ENCODE data around the gene CACNA1C. TPM values are rescaled to one million over a fixed set of nuclear protein-coding genes. Genes with fewer than 3 reads are reported as not detected.

The CACNA1C gene
- total and polyA plus RNA-seq, 2 donors (not counting 1 experiment from before 2014, with no cell fraction given) = 0.01 to 0.02 TPM

DNA sequence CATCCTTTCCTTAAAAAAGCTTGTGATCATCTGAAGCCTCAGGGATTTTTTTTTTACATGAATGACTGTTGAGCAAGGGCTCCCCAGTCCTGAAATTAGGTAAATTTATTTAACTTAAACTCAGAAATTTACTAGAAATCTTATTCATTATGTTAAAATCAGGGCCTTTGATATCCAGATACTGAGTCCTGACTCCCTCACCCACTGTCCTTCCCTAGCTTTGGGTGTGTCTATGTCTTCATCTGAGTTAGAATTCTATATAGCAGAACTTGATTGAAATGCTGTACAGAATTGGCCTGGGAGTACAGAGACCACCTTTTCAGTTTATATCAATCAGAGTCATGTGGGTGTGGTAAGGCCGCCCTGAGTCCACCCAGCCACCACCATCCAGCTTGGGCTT is 260.0 kb downstream of the CACNA1C start:
- Mint-ChIP-seq H3K4me3 (no peak overlapping the region), H3K27ac (no peak overlapping the region), H3K4me1 (no peaks in the 10 kb centered on the region), H3K9me3 (ENCODE audit: insufficient read depth) (peaks cover 11% of the 10 kb centered on the region), H3K27me3 (peaks cover 4% of the 10 kb centered on the region)
- TF ChIP-seq EZH2 (IDR thresholded peaks at IDR 0.05; ENCODE audit: borderline replicate concordance, insufficient read depth, low read depth, low read length, poor library complexity, severe bottlenecking) = no peak
- TF ChIP-seq, protein P1, sequence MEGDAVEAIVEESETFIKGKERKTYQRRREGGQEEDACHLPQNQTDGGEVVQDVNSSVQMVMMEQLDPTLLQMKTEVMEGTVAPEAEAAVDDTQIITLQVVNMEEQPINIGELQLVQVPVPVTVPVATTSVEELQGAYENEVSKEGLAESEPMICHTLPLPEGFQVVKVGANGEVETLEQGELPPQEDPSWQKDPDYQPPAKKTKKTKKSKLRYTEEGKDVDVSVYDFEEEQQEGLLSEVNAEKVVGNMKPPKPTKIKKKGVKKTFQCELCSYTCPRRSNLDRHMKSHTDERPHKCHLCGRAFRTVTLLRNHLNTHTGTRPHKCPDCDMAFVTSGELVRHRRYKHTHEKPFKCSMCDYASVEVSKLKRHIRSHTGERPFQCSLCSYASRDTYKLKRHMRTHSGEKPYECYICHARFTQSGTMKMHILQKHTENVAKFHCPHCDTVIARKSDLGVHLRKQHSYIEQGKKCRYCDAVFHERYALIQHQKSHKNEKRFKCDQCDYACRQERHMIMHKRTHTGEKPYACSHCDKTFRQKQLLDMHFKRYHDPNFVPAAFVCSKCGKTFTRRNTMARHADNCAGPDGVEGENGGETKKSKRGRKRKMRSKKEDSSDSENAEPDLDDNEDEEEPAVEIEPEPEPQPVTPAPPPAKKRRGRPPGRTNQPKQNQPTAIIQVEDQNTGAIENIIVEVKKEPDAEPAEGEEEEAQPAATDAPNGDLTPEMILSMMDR (IDR thresholded peaks at IDR 0.05) = no peak
- POLR2A ChIA-PET = no interaction called here
- H3K27ac ChIP-seq (ENCODE audit: low read length in 2 of 2) = no peak overlapping the region
- no peak overlapping the region for H3K4me2 ChIP-seq (replicated peaks; ENCODE audit: low read depth, low read length, poor library complexity, severe bottlenecking)
- no peaks in the 10 kb centered on the region for H3K36me3 ChIP-seq (replicated peaks in 1 of 2; ENCODE audit: control extremely low read depth in 1 of 2, control insufficient read depth in 1 of 2, extremely low read depth in 1 of 2, insufficient read depth in 2 of 2, low read length in 1 of 2)
- H2AFZ ChIP-seq (ENCODE audit: insufficient read depth, low read depth, low read length, poor library complexity, severe bottlenecking) = no peak overlapping the region
- DNase-seq (no peak), ATAC-seq (ENCODE audit: low read depth) (no peak)
- no peaks in the 10 kb centered on the region for H3K27me3 ChIP-seq (replicated peaks in 1 of 4; ENCODE audit: control extremely low read depth in 1 of 4, control insufficient read depth in 3 of 4, insufficient read depth in 4 of 4, low read length in 3 of 4)
- H4K20me1 ChIP-seq (ENCODE audit: control insufficient read depth, insufficient read depth, low read length, poor library complexity, severe bottlenecking) = no peaks in the 10 kb centered on the region
- no peaks in the 10 kb centered on the region for H3K79me2 ChIP-seq (ENCODE audit: control insufficient read depth, insufficient read depth, low read length)
- intact Hi-C loops (cut with micrococcal nuclease) = no loop called here
- CTCF ChIA-PET = no interaction called here
- H3K4me3 ChIP-seq (ENCODE audit: control extremely low read depth in 1 of 5, extremely low read depth in 1 of 5, insufficient read depth in 1 of 5, low read depth in 2 of 5, low read length in 4 of 5) = no peak overlapping the region
- WGBS (ENCODE audit: insufficient coverage) = no CpG with 5 or more reads among the region's 1 CpG
- H3K4me1 ChIP-seq (ENCODE audit: control insufficient read depth in 2 of 2, insufficient read depth in 2 of 2, low read length in 2 of 2) = no peaks in the 10 kb centered on the region
- H3K9ac ChIP-seq (ENCODE audit: low read length) = no peak overlapping the region
- H3K9me3 ChIP-seq (ENCODE audit: control extremely low read depth in 1 of 3, control insufficient read depth in 2 of 3, insufficient read depth in 1 of 3, low read length in 2 of 3) = peaks cover 0 to 3% (median 0%) of the 10 kb centered on the region in 3 donors

GRCh38 chr12:2314492-2314891 is 261.7 kb downstream of the CACNA1C start:
- Histone ChIP-seq H4K20me1 (ENCODE audit: control insufficient read depth, insufficient read depth, low read length, poor library complexity, severe bottlenecking) (no peaks in the 10 kb centered on the region), H3K27me3 (replicated peaks in 1 of 4; ENCODE audit: control extremely low read depth in 1 of 4, control insufficient read depth in 3 of 4, insufficient read depth in 4 of 4, low read length in 3 of 4) (no peaks in the 10 kb centered on the region), H3K36me3 (replicated peaks in 1 of 2; ENCODE audit: control extremely low read depth in 1 of 2, control insufficient read depth in 1 of 2, extremely low read depth in 1 of 2, insufficient read depth in 2 of 2, low read length in 1 of 2) (no peaks in the 10 kb centered on the region), H3K79me2 (ENCODE audit: control insufficient read depth, insufficient read depth, low read length) (no peaks in the 10 kb centered on the region), H3K4me1 (ENCODE audit: control insufficient read depth in 2 of 2, insufficient read depth in 2 of 2, low read length in 2 of 2) (no peaks in the 10 kb centered on the region), H3K9ac (ENCODE audit: low read length) (no peak overlapping the region), H3K4me3 (ENCODE audit: control extremely low read depth in 1 of 5, extremely low read depth in 1 of 5, insufficient read depth in 1 of 5, low read depth in 2 of 5, low read length in 4 of 5) (no peak overlapping the region), H3K9me3 (ENCODE audit: control extremely low read depth in 1 of 3, control insufficient read depth in 2 of 3, insufficient read depth in 1 of 3, low read length in 2 of 3) (peaks cover 0 to 3% (median 0%) of the 10 kb centered on the region in 3 donors), H3K4me2 (replicated peaks; ENCODE audit: low read depth, low read length, poor library complexity, severe bottlenecking) (no peak overlapping the region), H2AFZ (ENCODE audit: insufficient read depth, low read depth, low read length, poor library complexity, severe bottlenecking) (no peak overlapping the region), H3K27ac (ENCODE audit: low read length in 2 of 2) (no peak overlapping the region)
- intact Hi-C loops (cut with micrococcal nuclease) = no loop called here
- 88% methylated on average over 1 of the region's 2 CpGs for WGBS (ENCODE audit: insufficient coverage)
- Mint-ChIP-seq H3K27ac (no peak overlapping the region), H3K4me1 (no peaks in the 10 kb centered on the region), H3K27me3 (peaks cover 5% of the 10 kb centered on the region), H3K4me3 (no peak overlapping the region), H3K9me3 (ENCODE audit: insufficient read depth) (peaks cover 4% of the 10 kb centered on the region)
- ATAC-seq (ENCODE audit: low read depth) (no peak), DNase-seq (no peak)
- CTCF ChIA-PET = interaction anchor here (0.7 kb wide), 1 partner anchor 12 kb away, joined by 3 read pairs; no protein-coding TSS in a partner anchor
- POLR2A ChIA-PET = no interaction called here
- no peak for TF ChIP-seq EZH2 (IDR thresholded peaks at IDR 0.05; ENCODE audit: borderline replicate concordance, insufficient read depth, low read depth, low read length, poor library complexity, severe bottlenecking)

Measured in B cell (primary cell).